Trophoblast cell (in vitro differentiated cells and primary cell): ENCODE results near the gene DLG2.

ENCODE experiments used
- DNase-seq, 2 donors: peaks; one replicate each; pipeline ENCODE4 v3.0.0-alpha.2; 2016
- H2AFZ ChIP-seq: 2 replicates; pipeline ENCODE4 v1.6.1; 2013; ENCODE audit warnings: low read length, moderate library complexity, mild to moderate bottlenecking; ENCODE audit not compliant: insufficient read depth, poor library complexity
- H2AK5ac ChIP-seq: 2 replicates; pipeline ENCODE4 v1.6.1; 2013; ENCODE audit warnings: mild to moderate bottlenecking, low read length
- H2BK120ac ChIP-seq: 2 replicates; pipeline ENCODE4 v1.6.1; 2013; ENCODE audit warnings: low read length, mild to moderate bottlenecking, moderate library complexity; ENCODE audit not compliant: insufficient read depth, poor library complexity
- H2BK12ac ChIP-seq: 2 replicates; pipeline ENCODE4 v1.6.1; 2013; ENCODE audit warnings: mild to moderate bottlenecking, low read length, moderate library complexity
- H2BK5ac ChIP-seq: 2 replicates; pipeline ENCODE4 v1.6.1; 2013; ENCODE audit warnings: low read length, low read depth, moderate library complexity, mild to moderate bottlenecking; ENCODE audit not compliant: poor library complexity
- H3K14ac ChIP-seq: 2 replicates; pipeline ENCODE4 v1.6.1; 2013; ENCODE audit warnings: mild to moderate bottlenecking, low read length
- H3K18ac ChIP-seq: 2 replicates; pipeline ENCODE4 v1.6.1; 2013; ENCODE audit warnings: mild to moderate bottlenecking, low read length
- H3K23ac ChIP-seq: 2 replicates; pipeline ENCODE4 v1.6.1; 2013; ENCODE audit warnings: low read length
- H3K27ac ChIP-seq: 2 replicates; pipeline ENCODE4 v1.5.1; 2013; ENCODE audit warnings: low read depth, mild to moderate bottlenecking, inconsistent platforms, low read length, moderate library complexity
- H3K27me3 ChIP-seq: 2 replicates; pipeline ENCODE4 v1.6.1; 2013; ENCODE audit warnings: inconsistent platforms, mild to moderate bottlenecking, low read length, moderate library complexity; ENCODE audit not compliant: insufficient read depth
- H3K36me3 ChIP-seq, 2 experiments: 1 replicate in 1 of 2; 2 replicates in 1 of 2; pipeline ENCODE4 v1.6.1; 2013; ENCODE audit warnings: low read length in 2 of 2, mild to moderate bottlenecking in 2 of 2, moderate library complexity in 1 of 2; ENCODE audit not compliant: insufficient read depth in 2 of 2, control insufficient read depth in 1 of 2
- H3K4ac ChIP-seq: 2 replicates; pipeline ENCODE4 v1.6.1; 2013; ENCODE audit warnings: low read depth, mild to moderate bottlenecking, low read length, moderate library complexity
- H3K4me1 ChIP-seq, 2 experiments: 1 replicate in 1 of 2; 2 replicates in 1 of 2; pipeline ENCODE4 v1.6.1; 2013; ENCODE audit warnings: low read length in 2 of 2, mild to moderate bottlenecking in 2 of 2, moderate library complexity in 1 of 2; ENCODE audit not compliant: insufficient read depth in 2 of 2, control insufficient read depth in 1 of 2
- H3K4me2 ChIP-seq: 2 replicates; pipeline ENCODE4 v1.6.1; 2013; ENCODE audit warnings: inconsistent platforms, mild to moderate bottlenecking, low read length, moderate library complexity
- H3K4me3 ChIP-seq: 2 replicates; pipeline ENCODE4 v1.5.1; 2013; ENCODE audit warnings: mild to moderate bottlenecking, low read depth, low read length, inconsistent platforms
- H3K79me1 ChIP-seq: one replicate; pipeline ENCODE4 v1.6.1; 2013; ENCODE audit warnings: low read length
- H3K79me2 ChIP-seq: 2 replicates; pipeline ENCODE4 v1.6.1; 2013; ENCODE audit warnings: low read length, mild to moderate bottlenecking; ENCODE audit not compliant: control insufficient read depth, insufficient read depth, poor library complexity
- H3K9ac ChIP-seq: 2 replicates; pipeline ENCODE4 v1.6.1; 2013; ENCODE audit warnings: mild to moderate bottlenecking, low read length
- H3K9me3 ChIP-seq: 2 replicates; pipeline ENCODE4 v1.6.1; 2013; ENCODE audit warnings: low read depth, mild to moderate bottlenecking, control low read depth, inconsistent platforms, low read length; ENCODE audit not compliant: insufficient read depth
- H4K12ac ChIP-seq: 2 replicates; pipeline ENCODE4 v1.6.1; 2013; ENCODE audit warnings: low read depth, mild to moderate bottlenecking, low read length, moderate library complexity
- H4K8ac ChIP-seq: 2 replicates; pipeline ENCODE4 v1.6.1; 2013; ENCODE audit warnings: low read depth, mild to moderate bottlenecking, low read length, moderate library complexity
- H4K91ac ChIP-seq: one replicate; pipeline ENCODE4 v1.6.1; 2013; ENCODE audit warnings: low read depth, mild to moderate bottlenecking, low read length, moderate library complexity
- WGBS: extraction: QIAGEN DNeasy Blood & Tissue Kit; methylation state at CpG from one replicate; pipeline ENCODE4 v1.1.7; 2013; ENCODE audit warnings: missing lambda C conversion rate; ENCODE audit not compliant: insufficient read length, insufficient coverage; ENCODE audit errors: extremely low coverage; 5-methylcytosine and 5-hydroxymethylcytosine counted together

Gene DLG2

GRCh38 chr11:85517272-85517671 is 109.9 kb downstream of the DLG2 start:
- Histone ChIP-seq H3K79me1 (no peaks in the 10 kb centered on the region), H3K79me2 (no peaks in the 10 kb centered on the region), H4K91ac (no peak overlapping the region), H3K4me3 (no peak overlapping the region), H2AFZ (no peak overlapping the region), H3K9ac (no peak overlapping the region), H3K4ac (no peak overlapping the region), H3K9me3 (peaks cover 4% of the 10 kb centered on the region), H2BK12ac (no peak overlapping the region), H2AK5ac (no peak overlapping the region), H3K4me2 (no peak overlapping the region), H3K27me3 (no peaks in the 10 kb centered on the region), H3K18ac (no peak overlapping the region), H4K12ac (no peak overlapping the region), H2BK120ac (no peak overlapping the region), H3K36me3 (no peaks in the 10 kb centered on the region), H3K27ac (no peak overlapping the region), H3K14ac (no peak overlapping the region), H3K23ac (no peak overlapping the region), H4K8ac (no peak overlapping the region), H3K4me1 (no peaks in the 10 kb centered on the region), H2BK5ac (no peak overlapping the region)
- no peak for DNase-seq

- no peak overlapping the region for H2AFZ ChIP-seq
- no peak overlapping the region for H2AK5ac ChIP-seq
- H2BK12ac ChIP-seq, result no peak overlapping the region
- H3K36me3 ChIP-seq, result no peaks in the 10 kb centered on the region
- H4K91ac ChIP-seq, result no peak overlapping the region
- H3K4ac ChIP-seq, result no peak overlapping the region
- H3K27me3 ChIP-seq, result no peaks in the 10 kb centered on the region
- H2BK120ac ChIP-seq, result no peak overlapping the region
- H3K18ac ChIP-seq, result no peak overlapping the region
- DNase-seq, result no peak
- H3K14ac ChIP-seq, result no peak overlapping the region
- no peaks in the 10 kb centered on the region for H3K79me2 ChIP-seq
- H2BK5ac ChIP-seq, result no peak overlapping the region
- H3K9ac ChIP-seq, result no peak overlapping the region
- H4K8ac ChIP-seq, result no peak overlapping the region
- no peaks in the 10 kb centered on the region for H3K4me1 ChIP-seq
- H3K23ac ChIP-seq, result no peak overlapping the region
- H3K79me1 ChIP-seq, result no peaks in the 10 kb centered on the region
- H3K27ac ChIP-seq, result no peak overlapping the region
- no peaks in the 10 kb centered on the region for H3K9me3 ChIP-seq
- H4K12ac ChIP-seq, result no peak overlapping the region
- H3K4me2 ChIP-seq, result no peak overlapping the region
- H3K4me3 ChIP-seq, result no peak overlapping the region
- no CpG with 5 or more reads among the region's 5 CpGs for WGBS
These were observed 131.2 kb downstream of the DLG2 start for GRCh38 chr11:85495918-85496317.

- H3K27me3 ChIP-seq, result no peaks in the 10 kb centered on the region
- no peak overlapping the region for H4K12ac ChIP-seq
- H3K9me3 ChIP-seq, result no peaks in the 10 kb centered on the region
- H2AK5ac ChIP-seq, result no peak overlapping the region
- H3K4me3 ChIP-seq, result no peak overlapping the region
- no peak overlapping the region for H2BK120ac ChIP-seq
- H4K91ac ChIP-seq, result no peak overlapping the region
- no peak overlapping the region for H3K4me2 ChIP-seq
- H2AFZ ChIP-seq, result no peak overlapping the region
- no peaks in the 10 kb centered on the region for H3K79me2 ChIP-seq
- H2BK12ac ChIP-seq, result no peak overlapping the region
- H4K8ac ChIP-seq, result no peak overlapping the region
- H3K18ac ChIP-seq, result no peak overlapping the region
- no peaks in the 10 kb centered on the region for H3K79me1 ChIP-seq
- H3K14ac ChIP-seq, result no peak overlapping the region
- H3K4ac ChIP-seq, result no peak overlapping the region
- no peak overlapping the region for H3K9ac ChIP-seq
- DNase-seq, result no peak
- no peak overlapping the region for H3K27ac ChIP-seq
- no peaks in the 10 kb centered on the region for H3K36me3 ChIP-seq
- WGBS, result no CpG with 5 or more reads among the region's 1 CpG
- no peak overlapping the region for H2BK5ac ChIP-seq
- H3K23ac ChIP-seq, result no peak overlapping the region
- no peaks in the 10 kb centered on the region for H3K4me1 ChIP-seq
These were observed 132.7 kb downstream of the DLG2 start for GRCh38 chr11:85494396-85494795.

GRCh38 chr11:85485902-85486301 is 141.2 kb downstream of the DLG2 start:
- no peak overlapping the region for H3K4ac ChIP-seq
- no peak overlapping the region for H2AK5ac ChIP-seq
- no peak overlapping the region for H3K4me3 ChIP-seq
- no peak overlapping the region for H4K91ac ChIP-seq
- H4K8ac ChIP-seq, result no peak overlapping the region
- no CpG with 5 or more reads among the region's 2 CpGs for WGBS
- no peak overlapping the region for H3K27ac ChIP-seq
- DNase-seq, result no peak
- H3K79me1 ChIP-seq, result no peaks in the 10 kb centered on the region
- no peak overlapping the region for H2BK5ac ChIP-seq
- H2BK120ac ChIP-seq, result no peak overlapping the region
- no peak overlapping the region for H3K9ac ChIP-seq
- H4K12ac ChIP-seq, result no peak overlapping the region
- H3K14ac ChIP-seq, result no peak overlapping the region
- no peaks in the 10 kb centered on the region for H3K27me3 ChIP-seq
- H3K36me3 ChIP-seq, result no peaks in the 10 kb centered on the region
- H3K4me1 ChIP-seq, result no peaks in the 10 kb centered on the region
- no peak overlapping the region for H3K23ac ChIP-seq
- H3K79me2 ChIP-seq, result no peaks in the 10 kb centered on the region
- no peak overlapping the region for H3K4me2 ChIP-seq
- H3K18ac ChIP-seq, result no peak overlapping the region
- no peak overlapping the region for H2AFZ ChIP-seq
- no peak overlapping the region for H2BK12ac ChIP-seq
- H3K9me3 ChIP-seq, result peaks cover 6% of the 10 kb centered on the region
